NCI-H1092 treated with DMSO at 0.1 percent for 48 hours (cell line): ENCODE measurements around the gene CDKN2A.

Experiments
- DNase-seq: peaks from one replicate; lab custom pipeline; 2025; lab: John Stamatoyannopoulos, UW

The CDKN2A gene

DNA sequence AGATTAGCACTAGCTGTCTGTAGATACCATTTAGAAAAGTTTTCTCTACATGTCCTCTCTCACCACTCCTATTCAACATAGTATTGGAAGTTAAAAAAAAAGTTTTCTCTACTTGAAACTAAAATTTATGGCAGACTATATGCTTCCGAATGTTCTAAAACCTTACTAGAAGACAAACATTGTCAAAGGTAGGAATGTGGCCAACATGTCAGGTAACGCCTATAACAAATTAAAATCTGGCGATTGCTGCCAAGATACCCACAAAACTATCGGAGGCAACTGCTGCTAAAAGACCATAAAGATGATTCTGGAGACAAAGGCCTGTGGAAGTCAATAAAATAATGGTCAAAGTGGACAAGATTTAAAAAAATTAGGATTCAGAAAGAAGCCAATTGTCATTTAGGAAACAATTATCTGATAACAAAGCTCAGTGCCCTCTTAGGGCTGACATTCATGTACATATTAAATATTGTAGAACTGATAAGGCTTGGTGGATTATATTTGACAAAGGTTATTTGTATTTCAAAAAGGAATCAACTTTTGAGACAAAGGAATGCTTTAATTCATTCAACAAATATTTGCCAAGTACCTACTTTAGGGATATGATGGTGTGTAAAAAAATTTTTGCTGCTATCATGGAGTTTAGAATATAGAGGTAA, 52.7 kb downstream of the CDKN2A start:
- DNase-seq = no peak

- DNase-seq = no peak
These were observed 58.0 kb downstream of the CDKN2A start for GRCh38 chr9:21936161-21936560.

DNA sequence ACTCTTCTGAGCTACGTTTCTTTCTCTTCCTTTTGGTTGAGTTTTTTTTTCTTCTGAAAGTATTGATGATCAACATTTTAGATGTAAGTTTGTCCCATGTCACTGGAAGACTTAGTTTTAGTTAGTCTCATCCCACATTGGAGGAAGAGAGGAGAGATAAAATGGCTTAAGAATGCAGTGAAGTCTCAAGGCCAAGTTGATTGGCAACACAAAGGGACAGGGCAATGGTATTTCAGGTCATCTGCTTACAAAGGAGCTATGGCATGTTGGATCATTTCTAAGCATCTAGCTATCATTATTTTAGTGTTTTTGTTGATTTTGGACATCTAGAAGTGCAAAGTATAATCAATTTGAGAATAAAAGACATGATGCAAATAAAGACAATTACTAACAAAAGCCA, 58.6 kb downstream of the CDKN2A start:
- DNase-seq = no peak

DNA sequence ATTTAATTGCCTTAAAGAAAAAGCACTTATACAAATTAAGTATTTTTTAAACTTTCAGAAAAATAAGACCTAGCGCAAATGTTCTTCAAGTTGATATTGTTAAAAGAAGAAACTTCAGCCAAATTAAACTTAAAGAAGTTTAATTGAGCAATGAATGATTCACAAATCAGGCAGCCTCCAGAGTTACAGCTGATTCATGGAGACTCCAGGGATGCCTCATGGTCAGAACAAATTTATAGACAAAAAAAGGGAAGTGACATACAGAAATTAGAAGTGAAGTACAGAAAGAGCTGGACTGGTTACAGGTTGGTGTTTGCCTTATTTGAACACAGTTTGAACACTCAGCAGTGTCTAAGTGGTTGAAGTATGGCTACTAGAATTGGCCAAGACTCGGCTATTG, 60.3 kb downstream of the CDKN2A start:
- DNase-seq = no peak

DNA sequence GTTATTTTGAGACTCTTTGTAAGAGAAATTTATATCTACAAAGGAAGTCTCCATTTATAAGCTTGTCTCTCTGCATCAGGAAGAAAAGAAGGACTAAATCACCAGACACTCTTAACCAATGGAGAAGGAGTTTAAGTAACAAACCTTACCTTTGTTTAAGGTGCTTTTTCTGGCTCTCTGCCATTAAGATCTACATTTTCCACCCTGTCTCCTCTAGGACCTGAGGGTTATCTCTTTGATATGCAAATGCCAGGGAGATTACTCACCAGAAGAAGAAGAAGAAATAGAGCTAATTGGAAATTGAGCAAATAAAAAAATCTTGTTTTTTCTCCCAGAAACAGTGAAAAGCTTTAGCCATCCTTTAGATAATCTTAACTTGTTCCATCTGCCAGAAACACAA, 60.9 kb downstream of the CDKN2A start:
- no peak for DNase-seq

DNA sequence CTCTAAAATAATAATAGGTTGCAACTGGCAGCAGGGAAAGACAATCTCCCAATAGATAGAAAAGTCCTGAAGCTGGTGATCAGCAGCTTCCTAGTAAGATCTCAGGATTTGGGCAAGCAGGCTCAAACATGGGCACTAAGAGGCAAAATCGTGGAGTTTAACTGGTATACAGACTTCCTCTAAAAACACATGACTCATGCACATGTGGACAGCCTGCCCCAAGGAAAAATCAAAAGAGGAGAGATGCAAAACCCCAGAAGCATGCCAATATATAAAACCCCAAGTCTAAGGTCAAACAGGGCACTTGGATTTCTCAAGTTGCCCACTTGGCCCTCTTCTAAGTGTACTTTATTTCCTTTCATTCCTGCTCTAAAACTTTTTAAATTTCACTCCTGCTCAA, 62.8 kb downstream of the CDKN2A start:
- DNase-seq = no peak

DNA sequence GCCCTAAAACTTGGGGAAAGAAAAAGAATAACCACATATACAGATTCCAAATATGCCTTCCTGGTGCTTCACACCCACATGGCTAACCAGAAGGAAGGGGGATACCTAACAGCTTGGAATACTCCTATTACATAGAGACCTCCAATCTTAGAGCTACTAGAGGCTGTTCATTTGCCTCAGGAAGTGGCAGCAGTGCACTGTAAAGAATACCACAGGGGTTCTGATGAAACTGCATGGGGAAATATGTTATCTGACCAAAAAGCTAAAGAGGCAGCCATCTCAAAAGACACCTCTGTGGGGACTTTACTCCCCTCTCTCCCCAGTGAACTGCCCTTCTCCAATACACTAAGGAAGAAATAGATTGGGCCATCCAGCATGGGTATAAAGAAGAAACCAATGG, 66.4 kb downstream of the CDKN2A start:
- DNase-seq = no peak

DNA sequence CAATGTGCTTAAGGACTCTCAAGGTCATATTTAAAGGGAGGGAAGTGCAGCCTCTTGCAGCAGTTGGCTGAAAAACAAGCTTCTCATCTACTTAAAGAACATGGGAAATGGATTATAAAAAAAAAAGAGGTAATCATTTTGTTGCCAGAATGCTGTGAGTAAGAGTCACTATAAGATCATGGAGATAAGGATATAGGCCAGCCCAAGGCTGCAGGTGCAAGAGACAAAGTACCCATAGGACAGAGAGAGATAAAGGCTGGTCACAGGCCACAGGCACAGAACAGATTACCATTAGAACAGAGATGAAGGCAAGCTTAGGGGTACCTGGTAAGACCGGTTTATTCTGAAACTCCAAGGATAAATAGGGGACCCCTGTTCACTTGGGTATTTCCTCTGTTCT, 70.5 kb downstream of the CDKN2A start:
- no peak for DNase-seq

DNA sequence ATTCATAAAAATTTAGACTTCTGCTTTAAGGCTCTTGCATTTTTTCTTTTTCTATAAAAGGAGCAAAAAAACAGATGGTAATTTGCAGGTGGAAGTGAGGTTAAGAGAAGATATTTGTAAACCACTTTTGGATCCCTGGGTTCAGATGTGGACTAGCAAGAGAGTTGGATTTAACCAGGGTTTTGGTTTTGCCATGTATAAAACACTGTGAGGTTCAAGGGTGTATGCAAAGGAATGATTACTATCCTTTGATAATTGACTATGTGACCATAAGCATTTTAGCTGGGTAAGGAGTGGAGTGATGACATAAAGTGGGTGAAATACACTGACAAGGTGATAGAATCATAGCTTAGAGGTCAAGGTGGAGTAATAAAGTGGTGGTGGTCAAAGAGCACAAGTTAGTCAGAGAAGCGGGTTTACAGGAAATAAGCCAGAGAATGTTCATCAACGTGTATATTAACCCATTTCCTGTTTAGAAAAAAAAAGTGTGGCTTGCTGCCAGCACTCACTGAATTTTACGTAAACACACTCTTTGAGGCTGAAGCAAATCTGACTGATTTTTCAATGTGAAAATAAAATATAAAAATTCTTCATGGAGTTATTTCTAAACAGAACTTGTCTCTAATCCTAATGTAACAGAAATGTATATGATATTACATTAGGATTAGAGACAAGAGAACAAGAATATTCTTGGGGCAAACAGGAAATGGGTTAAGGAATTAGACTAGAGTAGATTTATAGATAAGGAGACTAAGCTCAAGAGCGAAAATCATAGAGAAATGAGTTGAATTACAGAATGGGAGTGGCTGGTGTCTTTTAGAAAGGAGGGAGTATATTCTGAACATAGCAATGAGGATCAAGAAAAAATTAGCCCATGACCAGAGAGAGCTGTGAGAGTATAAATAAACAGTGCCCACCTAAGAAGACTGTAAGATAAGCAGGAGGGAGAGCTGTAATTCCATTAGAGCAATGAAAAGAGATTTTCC, 74.5 kb downstream of the CDKN2A start:
- DNase-seq = no peak
